GM12878 (cell line): ENCODE data around the gene TMEM17. TPM values are rescaled to one million over a fixed set of nuclear protein-coding genes. Genes with fewer than 3 reads are reported as not detected.

Experiments
- CBFB ChIP-seq: IDR thresholded peaks from 2 replicates; pipeline ENCODE4 v1.6.1; 2016; ENCODE audit warnings: antibody characterized with exemption, low read depth
- CREB1 ChIP-seq: IDR thresholded peaks from 2 replicates; pipeline ENCODE4 v1.6.1; 2012; ENCODE audit warnings: low read depth, mild to moderate bottlenecking, inconsistent platforms
- EGR1 ChIP-seq, 2 experiments: IDR thresholded peaks; 1 replicate in 1 of 2; 2 replicates in 1 of 2; pipeline ENCODE4 v1.6.1; 2011 to 2012; ENCODE audit warnings: low read depth in 2 of 2, low read length in 2 of 2, borderline replicate concordance in 1 of 2, mild to moderate bottlenecking in 1 of 2, moderate library complexity in 1 of 2
- FOS ChIP-seq: IDR thresholded peaks from 3 replicates; pipeline ENCODE4 v1.6.1; 2011; ENCODE audit warnings: borderline replicate concordance; ENCODE audit not compliant: insufficient read length; ENCODE audit errors: extremely low read depth
- GABPA ChIP-seq: IDR thresholded peaks from 2 replicates; pipeline ENCODE4 v1.6.1; 2014; ENCODE audit warnings: antibody characterized with exemption, low read depth, mild to moderate bottlenecking, inconsistent platforms
- HCFC1 ChIP-seq: fragments of 150-350 bp; IDR thresholded peaks from 2 replicates; pipeline ENCODE4 v1.6.1; 2014; ENCODE audit warnings: low read length
- IKZF1 ChIP-seq: fragments of 450-650 bp; conservative IDR thresholded peaks from 2 replicates; pipeline ENCODE4 v1.6.1; 2017; ENCODE audit warnings: antibody characterized with exemption, mild to moderate bottlenecking
- IKZF2 ChIP-seq, 2 experiments: fragments of 450-650 bp; IDR thresholded peaks; 2 replicates each; pipeline ENCODE4 v1.6.1; 2017; ENCODE audit warnings: mild to moderate bottlenecking in 2 of 2, moderate library complexity in 2 of 2
- JUND ChIP-seq: IDR thresholded peaks from 2 replicates; pipeline ENCODE4 v1.6.1; 2012; ENCODE audit warnings: low read depth, mild to moderate bottlenecking, low read length, improper control_type of control experiment, moderate library complexity
- KLF5 ChIP-seq: fragments of 450-650 bp; IDR thresholded peaks from 2 replicates; pipeline ENCODE4 v1.6.1; 2014; ENCODE audit warnings: mild to moderate bottlenecking; ENCODE audit not compliant: partially characterized antibody
- MTA2 ChIP-seq: fragments of 450-650 bp; IDR thresholded peaks from 2 replicates; pipeline ENCODE4 v1.6.1; 2016; ENCODE audit warnings: low read depth, mild to moderate bottlenecking, moderate library complexity
- MTA3 ChIP-seq: IDR thresholded peaks from 2 replicates; pipeline ENCODE4 v1.6.1; 2012; ENCODE audit warnings: low read length, inconsistent platforms, borderline replicate concordance
- PAX8 ChIP-seq: fragments of 450-650 bp; IDR thresholded peaks from 2 replicates; pipeline ENCODE4 v1.6.1; 2017; ENCODE audit warnings: mild to moderate bottlenecking, moderate library complexity
- POU2F2 ChIP-seq: IDR thresholded peaks from 3 replicates; pipeline ENCODE4 v1.6.1; 2011; ENCODE audit warnings: low read depth, mild to moderate bottlenecking, low read length, borderline replicate concordance
- RCOR1 ChIP-seq: conservative IDR thresholded peaks from 2 replicates; pipeline ENCODE4 v1.6.1; 2012; ENCODE audit warnings: low read depth, low read length, improper control_type of control experiment
- RFX5 ChIP-seq: IDR thresholded peaks from 2 replicates; pipeline ENCODE4 v1.6.1; 2011; ENCODE audit warnings: low read depth, low read length, improper control_type of control experiment
- SIN3A ChIP-seq: IDR thresholded peaks from 2 replicates; pipeline ENCODE4 v1.6.1; 2012; ENCODE audit warnings: low read depth, low read length, improper control_type of control experiment
- SMAD5 ChIP-seq: IDR thresholded peaks from 2 replicates; pipeline ENCODE4 v1.6.1; 2016; ENCODE audit warnings: antibody characterized with exemption, low read depth
- SMC3 ChIP-seq: IDR thresholded peaks from 2 replicates; pipeline ENCODE4 v1.6.1; 2011; ENCODE audit warnings: low read length, improper control_type of control experiment, borderline replicate concordance
- STAT1 ChIP-seq: fragments of 450-650 bp; conservative IDR thresholded peaks from 2 replicates; pipeline ENCODE4 v1.6.1; 2014; ENCODE audit warnings: antibody characterized with exemption, mild to moderate bottlenecking
- polyA plus RNA-seq, 11 experiments: library from polyadenylated mRNA; depleted of rRNA in 4 of 11; unstranded in 6 of 11; stranded (reverse) in 5 of 11; fragments of >200 nt; fragmentation: Nextera tagmentation in 4 of 11; fragmentation: Illumina TruSeq in 1 of 11; extraction: Ambion mirVana in 4 of 11; extraction: Trizol in 1 of 11; gene quantifications; 1 replicate in 1 of 11; 2 replicates in 10 of 11; pipeline versions ENCODE4 v1.2.1 to v1.2.3, GENCODE V29; 2011 to 2016; ENCODE audit warnings: inconsistent platforms in 2 of 11, missing spikeins in 2 of 11, low read depth in 1 of 11
- total RNA-seq, 4 experiments: library from RNA; depleted of rRNA in 3 of 4; stranded (reverse); fragments of >200 nt in 3 of 4; fragmentation: Illumina TruSeq in 1 of 4; extraction: Trizol in 1 of 4; gene quantifications; 2 replicates each; pipeline versions ENCODE4 v1.2.1 to v1.2.3, GENCODE V29; 2013 to 2021
- TF ChIP-seq, protein P1 (sequence below): IDR thresholded peaks from 2 replicates; pipeline ENCODE4 v1.6.1; 2011; ENCODE audit warnings: low read depth, mild to moderate bottlenecking, low read length, moderate library complexity, borderline replicate concordance; ENCODE audit errors: extremely low read depth
- TF ChIP-seq, protein P2 (sequence below): IDR thresholded peaks from 2 replicates; pipeline ENCODE4 v1.6.1; 2012; ENCODE audit warnings: low read depth, low read length, improper control_type of control experiment
- TF ChIP-seq, protein P3 (sequence below): fragments of 450-650 bp; formaldehyde crosslinking; IDR thresholded peaks from 2 replicates; pipeline ENCODE4 v1.5.0; 2022; ENCODE audit warnings: mild to moderate bottlenecking, missing genetic modification characterization

TMEM17 gene
- total and polyA plus RNA-seq, 10 of the 15 experiments (the other 5 are each of a cell fraction or from before 2014, with no cell fraction given) = 0.87 to 2.6 (median 1.4) TPM

DNA sequence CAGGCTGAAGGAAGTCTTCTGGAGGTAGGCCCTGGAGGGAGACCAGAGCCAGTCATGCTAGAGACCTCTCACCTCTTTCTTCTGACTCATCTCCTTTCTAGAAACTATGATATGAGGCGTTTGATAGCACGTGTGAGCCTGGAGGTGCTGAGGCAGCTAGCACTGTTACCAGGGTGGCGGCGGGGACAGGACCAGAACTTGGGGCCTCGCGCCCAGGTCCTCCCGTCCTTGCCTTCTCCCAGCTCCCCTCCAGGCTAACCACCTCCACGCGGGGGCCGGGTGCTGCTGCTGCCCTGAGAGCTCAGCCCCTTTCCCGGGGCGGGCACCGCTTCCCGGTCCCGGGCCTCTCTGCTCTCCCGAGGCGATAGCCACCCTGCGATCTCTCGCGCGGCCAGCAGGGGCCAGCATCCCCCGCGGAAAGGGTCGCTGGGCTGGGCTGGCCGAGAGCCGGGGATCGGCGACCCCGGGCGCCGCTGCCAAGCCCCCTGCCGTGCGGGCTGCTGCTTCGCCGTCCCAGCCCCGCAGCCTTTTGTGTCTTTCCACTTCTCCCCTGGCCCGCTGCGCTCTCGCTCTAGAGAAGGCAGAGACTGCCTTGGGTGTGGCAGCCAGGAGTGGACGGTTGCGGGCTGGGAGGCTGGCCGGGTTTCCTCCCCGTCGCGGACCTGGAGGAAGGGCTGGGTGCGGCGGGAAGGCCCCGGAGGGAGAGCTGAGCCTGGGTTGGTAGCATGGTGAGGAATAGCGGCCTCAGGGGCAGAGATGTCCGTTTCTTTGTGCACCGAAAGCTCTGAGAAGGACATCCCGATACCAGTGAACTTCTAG is 49.1 kb downstream of the TMEM17 start (continued):
- TF ChIP-seq IKZF2 (IDR thresholded peaks at IDR 0.05) = 0 out of 4 replicates have a peak, but pooled peaks of 1 of the 2 experiments have one; percentile 20
- no peak for TF ChIP-seq SMAD5
- TF ChIP-seq MTA3 = no peak
- no peak for TF ChIP-seq GABPA
- 0 out of 2 replicates have a peak, but pooled peaks have one; percentile 44 for TF ChIP-seq RCOR1
- TF ChIP-seq POU2F2 = 0 out of 3 replicates have a peak, but pooled peaks have one; percentile 18
- no peak; the same call in 1 of the 2 replicates for TF ChIP-seq HCFC1
- peak; percentile 76 for TF ChIP-seq IKZF1
- TF ChIP-seq CBFB = no peak
- TF ChIP-seq KLF5 = no peak
- TF ChIP-seq EGR1 (IDR thresholded peaks at IDR 0.05; ENCODE audit: borderline replicate concordance in 1 of 2, low read depth in 2 of 2, low read length in 2 of 2) = no peak
- TF ChIP-seq JUND = no peak
- TF ChIP-seq, protein P1, sequence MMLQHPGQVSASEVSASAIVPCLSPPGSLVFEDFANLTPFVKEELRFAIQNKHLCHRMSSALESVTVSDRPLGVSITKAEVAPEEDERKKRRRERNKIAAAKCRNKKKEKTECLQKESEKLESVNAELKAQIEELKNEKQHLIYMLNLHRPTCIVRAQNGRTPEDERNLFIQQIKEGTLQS = no peak; the same call in 1 of the 2 replicates
- TF ChIP-seq, protein P2, sequence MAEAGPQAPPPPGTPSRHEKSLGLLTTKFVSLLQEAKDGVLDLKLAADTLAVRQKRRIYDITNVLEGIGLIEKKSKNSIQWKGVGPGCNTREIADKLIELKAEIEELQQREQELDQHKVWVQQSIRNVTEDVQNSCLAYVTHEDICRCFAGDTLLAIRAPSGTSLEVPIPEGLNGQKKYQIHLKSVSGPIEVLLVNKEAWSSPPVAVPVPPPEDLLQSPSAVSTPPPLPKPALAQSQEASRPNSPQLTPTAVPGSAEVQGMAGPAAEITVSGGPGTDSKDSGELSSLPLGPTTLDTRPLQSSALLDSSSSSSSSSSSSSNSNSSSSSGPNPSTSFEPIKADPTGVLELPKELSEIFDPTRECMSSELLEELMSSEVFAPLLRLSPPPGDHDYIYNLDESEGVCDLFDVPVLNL = no peak
- TF ChIP-seq MTA2 = no peak
- no peak for TF ChIP-seq CREB1
- TF ChIP-seq PAX8 = no peak
- no peak for TF ChIP-seq FOS
- TF ChIP-seq SMC3 = peak; percentile 92
- no peak for TF ChIP-seq SIN3A
- TF ChIP-seq RFX5 = no peak
- TF ChIP-seq, protein P3, sequence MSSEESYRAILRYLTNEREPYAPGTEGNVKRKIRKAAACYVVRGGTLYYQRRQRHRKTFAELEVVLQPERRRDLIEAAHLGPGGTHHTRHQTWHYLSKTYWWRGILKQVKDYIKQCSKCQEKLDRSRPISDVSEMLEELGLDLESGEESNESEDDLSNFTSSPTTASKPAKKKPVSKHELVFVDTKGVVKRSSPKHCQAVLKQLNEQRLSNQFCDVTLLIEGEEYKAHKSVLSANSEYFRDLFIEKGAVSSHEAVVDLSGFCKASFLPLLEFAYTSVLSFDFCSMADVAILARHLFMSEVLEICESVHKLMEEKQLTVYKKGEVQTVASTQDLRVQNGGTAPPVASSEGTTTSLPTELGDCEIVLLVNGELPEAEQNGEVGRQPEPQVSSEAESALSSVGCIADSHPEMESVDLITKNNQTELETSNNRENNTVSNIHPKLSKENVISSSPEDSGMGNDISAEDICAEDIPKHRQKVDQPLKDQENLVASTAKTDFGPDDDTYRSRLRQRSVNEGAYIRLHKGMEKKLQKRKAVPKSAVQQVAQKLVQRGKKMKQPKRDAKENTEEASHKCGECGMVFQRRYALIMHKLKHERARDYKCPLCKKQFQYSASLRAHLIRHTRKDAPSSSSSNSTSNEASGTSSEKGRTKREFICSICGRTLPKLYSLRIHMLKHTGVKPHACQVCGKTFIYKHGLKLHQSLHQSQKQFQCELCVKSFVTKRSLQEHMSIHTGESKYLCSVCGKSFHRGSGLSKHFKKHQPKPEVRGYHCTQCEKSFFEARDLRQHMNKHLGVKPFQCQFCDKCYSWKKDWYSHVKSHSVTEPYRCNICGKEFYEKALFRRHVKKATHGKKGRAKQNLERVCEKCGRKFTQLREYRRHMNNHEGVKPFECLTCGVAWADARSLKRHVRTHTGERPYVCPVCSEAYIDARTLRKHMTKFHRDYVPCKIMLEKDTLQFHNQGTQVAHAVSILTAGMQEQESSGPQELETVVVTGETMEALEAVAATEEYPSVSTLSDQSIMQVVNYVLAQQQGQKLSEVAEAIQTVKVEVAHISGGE = no peak
- TF ChIP-seq STAT1 = peak; percentile 57; the same call in 1 of the 2 replicates
